OCI-LY7 (cell line): ENCODE measurements around the gene BEAN1. TPM values are rescaled to one million over a fixed set of nuclear protein-coding genes. Genes with fewer than 3 reads are reported as not detected.

ENCODE experiments used
- BruUV-seq: library from RNA; stranded (reverse); fragments of 400-500 nt; replicated peaks from 2 replicates; lab custom pipeline; 2021; lab: Mats Ljungman, UMichigan
- CTCF ChIA-PET: fragments of 300-600 bp; sonication (Branson Sonifier 250); formaldehyde crosslinking; loops from one replicate; lab custom pipeline; 2022; ENCODE audit warnings: antibody characterized with exemption; ENCODE audit not compliant: unreplicated experiment; lab: Charles Lee
- POLR2A ChIA-PET: fragments of 300-600 bp; sonication (Branson Sonifier 250); formaldehyde crosslinking; loops from one replicate; lab custom pipeline; 2022; ENCODE audit warnings: antibody characterized with exemption; lab: Charles Lee
- DNase-seq: peaks from one replicate; pipeline ENCODE4 v3.0.0-alpha.2; 2015; ENCODE audit warnings: low spot score
- H2AFZ ChIP-seq: fragments of 200-600 bp; sonication (generic), shearing (Covaris generic); 2 replicates; pipeline ENCODE4 v1.6.1; 2014; ENCODE audit warnings: mild to moderate bottlenecking, antibody characterized with exemption, low read length, moderate library complexity
- H3K27ac ChIP-seq: fragments of 200-600 bp; sonication (generic); 2 replicates; pipeline ENCODE4 v1.5.1; 2014; ENCODE audit warnings: mixed run types, low read depth, mild to moderate bottlenecking, moderate library complexity, low read length, inconsistent platforms; ENCODE audit not compliant: poor library complexity, severe bottlenecking
- H3K36me3 ChIP-seq: fragments of 200-600 bp; sonication (generic); 2 replicates; pipeline ENCODE4 v1.6.1; 2014; ENCODE audit warnings: mild to moderate bottlenecking, antibody characterized with exemption, low read length, moderate library complexity, mixed read lengths; ENCODE audit not compliant: insufficient read depth
- H3K4me1 ChIP-seq: fragments of 200-600 bp; sonication (generic); 2 replicates; pipeline ENCODE4 v1.5.1; 2014; ENCODE audit warnings: mild to moderate bottlenecking, low read length; ENCODE audit not compliant: insufficient read depth, poor library complexity, severe bottlenecking
- H3K4me2 ChIP-seq: fragments of 200-600 bp; sonication (generic); 2 replicates; pipeline ENCODE4 v1.6.1; 2014; ENCODE audit warnings: mild to moderate bottlenecking, low read length
- H3K4me3 ChIP-seq: fragments of 200-600 bp; sonication (generic); 2 replicates; pipeline ENCODE4 v1.5.1; 2014; ENCODE audit warnings: mild to moderate bottlenecking, low read depth, low read length; ENCODE audit not compliant: poor library complexity, severe bottlenecking
- H3K79me2 ChIP-seq: fragments of 200-600 bp; sonication (generic); 2 replicates; pipeline ENCODE4 v1.6.1; 2016; ENCODE audit warnings: low read depth, mild to moderate bottlenecking, low read length, moderate library complexity, mixed read lengths; ENCODE audit not compliant: insufficient read depth
- H3K9me2 ChIP-seq: fragments of 200-600 bp; sonication (generic); 2 replicates; pipeline ENCODE4 v1.6.1; 2016; ENCODE audit warnings: mild to moderate bottlenecking, low read length, mixed read lengths; ENCODE audit not compliant: insufficient read depth
- H3K9me3 ChIP-seq: fragments of 200-600 bp; sonication (generic); 2 replicates; pipeline ENCODE4 v1.6.1; 2014; ENCODE audit warnings: mild to moderate bottlenecking, mixed run types, low read length, mixed read lengths
- H4K20me1 ChIP-seq: fragments of 200-600 bp; sonication (generic); 2 replicates; pipeline ENCODE4 v1.6.1; 2014; ENCODE audit warnings: mild to moderate bottlenecking, antibody characterized with exemption, low read length, moderate library complexity, mixed read lengths; ENCODE audit not compliant: insufficient read depth
- CTCF ChIP-seq: fragments of 200-600 bp; sonication (generic); conservative IDR thresholded peaks from 2 replicates; pipeline ENCODE4 v1.5.1; 2014; ENCODE audit warnings: mild to moderate bottlenecking, antibody characterized with exemption, low read length, moderate library complexity, mixed read lengths
- EZH2phosphoT487 ChIP-seq: fragments of 200-600 bp; sonication (generic); IDR thresholded peaks from 2 replicates; pipeline ENCODE4 v1.6.1; 2018; ENCODE audit warnings: low read depth, borderline replicate concordance, mild to moderate bottlenecking, mixed run types, antibody characterized with exemption, low read length, moderate library complexity, mixed read lengths
- intact Hi-C: fragments of 100-400 bp; cut with micrococcal nuclease; formaldehyde crosslinking; loops from one replicate; pipeline ENCODE4 v1.10.0; 2022; ENCODE audit not compliant: unreplicated experiment
- total RNA-seq, 2 experiments: library from RNA; depleted of rRNA in 1 of 2; stranded (reverse); fragments of >200 nt in 1 of 2; shearing (Covaris generic) in 1 of 2; gene quantifications; 2 replicates each; pipeline ENCODE4 v1.2.3, GENCODE V29; 2014 to 2022

BEAN1 gene
- total RNA-seq, 2 experiments from 2014 or later, result 0.13 TPM; not detected in 1

GRCh38 chr16:66383551-66383950, 43.5 kb upstream of the BEAN1 start:
- Histone ChIP-seq H2AFZ (no peak overlapping the region), H3K27ac (no peak overlapping the region), H3K4me2 (no peak overlapping the region), H3K4me3 (no peak overlapping the region), H3K9me3 (no peaks in the 10 kb centered on the region), H3K79me2 (no peaks in the 10 kb centered on the region), H3K4me1 (no peaks in the 10 kb centered on the region), H4K20me1 (no peaks in the 10 kb centered on the region), H3K9me2 (no peaks in the 10 kb centered on the region), H3K36me3 (no peaks in the 10 kb centered on the region)
- DNase-seq, result no peak
- ChIA-PET POLR2A (no interaction called here), CTCF (no interaction called here)
- no peak for TF ChIP-seq CTCF
- TF ChIP-seq EZH2phosphoT487, result no peak
- intact Hi-C loops, result no loop called here
- BruUV-seq, result no TSS peak

DNA sequence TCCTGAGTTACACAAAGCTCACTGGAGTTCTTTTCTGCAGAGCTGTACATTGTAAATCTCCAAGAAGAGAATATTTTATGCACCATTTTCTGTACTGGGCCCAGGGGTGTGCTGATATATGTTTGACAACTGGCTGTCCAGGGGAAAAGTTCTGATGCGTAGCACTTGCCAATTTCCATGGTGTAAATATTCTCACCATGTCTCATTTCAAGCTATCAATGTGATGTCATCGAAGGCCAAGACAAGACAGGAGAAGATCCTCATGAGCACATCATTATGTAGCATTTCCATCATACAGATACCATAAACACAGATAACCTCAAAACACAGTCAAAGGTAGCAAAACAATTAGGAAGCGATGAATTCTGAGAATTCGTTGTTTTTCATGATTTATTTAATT, 41.7 kb upstream of the BEAN1 start:
- DNase-seq, result no peak
- no peaks in the 10 kb centered on the region for H3K79me2 ChIP-seq
- no peak overlapping the region for H3K4me2 ChIP-seq
- H3K36me3 ChIP-seq, result no peaks in the 10 kb centered on the region
- H2AFZ ChIP-seq, result no peak overlapping the region
- intact Hi-C loops, result no loop called here
- no peaks in the 10 kb centered on the region for H3K9me2 ChIP-seq
- ChIA-PET POLR2A (interaction anchor here (0.7 kb wide), 1 partner anchor 61 kb away, joined by 3 read pairs; no protein-coding TSS in a partner anchor), CTCF (no interaction called here)
- no peak overlapping the region for H3K27ac ChIP-seq
- H3K4me1 ChIP-seq, result no peaks in the 10 kb centered on the region
- no peak overlapping the region for H3K4me3 ChIP-seq
- no peaks in the 10 kb centered on the region for H4K20me1 ChIP-seq
- TF ChIP-seq EZH2phosphoT487 (no peak), CTCF (no peak)
- no TSS peak for BruUV-seq
- H3K9me3 ChIP-seq, result no peaks in the 10 kb centered on the region

DNA sequence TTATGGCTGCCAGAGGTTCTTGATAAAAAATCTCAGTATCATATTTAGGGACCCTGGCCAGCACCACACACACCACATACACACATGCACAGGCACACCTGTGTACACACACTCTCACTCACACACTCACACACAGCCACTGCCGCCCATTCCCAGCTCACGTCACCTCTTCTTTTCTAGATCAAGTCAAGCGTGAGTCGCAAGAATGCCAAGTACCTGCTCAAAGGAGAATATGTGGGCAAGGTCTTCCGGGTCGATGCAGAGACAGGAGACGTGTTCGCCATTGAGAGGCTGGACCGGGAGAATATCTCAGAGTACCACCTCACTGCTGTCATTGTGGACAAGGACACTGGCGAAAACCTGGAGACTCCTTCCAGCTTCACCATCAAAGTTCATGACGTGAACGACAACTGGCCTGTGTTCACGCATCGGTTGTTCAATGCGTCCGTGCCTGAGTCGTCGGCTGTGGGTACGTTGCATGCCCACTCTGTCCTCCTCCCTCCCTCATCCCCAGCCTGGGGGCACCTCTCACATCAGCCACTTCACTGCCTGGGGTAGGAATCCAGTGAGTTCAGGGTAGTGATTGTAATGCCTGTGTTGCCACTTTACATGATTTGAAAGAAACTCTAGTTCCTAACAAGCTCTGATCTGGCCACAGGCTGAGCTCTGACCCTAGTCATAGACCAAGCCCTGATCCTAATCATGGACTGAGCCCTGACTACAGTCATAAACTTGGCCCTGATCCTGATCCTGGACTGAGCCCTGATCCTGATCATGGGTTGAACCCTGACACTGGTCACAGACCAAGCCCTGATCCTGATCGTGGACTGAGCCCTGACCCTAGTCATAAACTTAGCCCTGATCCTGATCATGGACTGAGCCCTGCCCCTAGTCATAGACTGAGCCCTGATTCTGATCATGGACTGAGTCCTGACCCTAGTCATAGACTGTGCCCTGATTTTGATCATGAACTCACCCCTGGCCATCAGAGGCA, 40.2 kb upstream of the BEAN1 start:
- no peaks in the 10 kb centered on the region for H4K20me1 ChIP-seq
- no peak overlapping the region for H3K4me3 ChIP-seq
- no peaks in the 10 kb centered on the region for H3K79me2 ChIP-seq
- TF ChIP-seq EZH2phosphoT487 (no peak), CTCF (no peak)
- CTCF ChIA-PET, result no interaction called here
- intact Hi-C loops, result no loop called here
- DNase-seq, result no peak
- H3K27ac ChIP-seq, result no peak overlapping the region
- BruUV-seq, result no TSS peak
- no peak overlapping the region for H3K4me2 ChIP-seq
- no peaks in the 10 kb centered on the region for H3K9me3 ChIP-seq
- H3K9me2 ChIP-seq, result no peaks in the 10 kb centered on the region
- H2AFZ ChIP-seq, result no peak overlapping the region
- H3K4me1 ChIP-seq, result no peaks in the 10 kb centered on the region
- H3K36me3 ChIP-seq, result no peaks in the 10 kb centered on the region
- POLR2A ChIA-PET, result no interaction called here
